Keratinocyte (primary cell): ENCODE data around the gene GAP43. TPM values are rescaled to one million over a fixed set of nuclear protein-coding genes. Genes with fewer than 3 reads are reported as not detected.
A peak's percentile ranks its signal among the peaks of the same experiment; 100 is the strongest.

ENCODE experiments used
- DNase-seq: peaks from one replicate; pipeline ENCODE4 v3.0.0-alpha.2; 2011; ENCODE audit warnings: low read depth, missing footprints, low spot score
- FAIRE-seq: peaks from 2 replicates; lab custom pipeline; 2011; peaks lifted over from hg19 to GRCh38; lab: Jason Lieb, UNC
- H2AFZ ChIP-seq: 2 replicates; pipeline ENCODE4 v1.6.0; 2012; ENCODE audit warnings: low read length, control low read depth, inconsistent platforms; ENCODE audit not compliant: control insufficient read depth
- H3K27ac ChIP-seq: 2 replicates; pipeline ENCODE4 v1.5.1; 2011; ENCODE audit warnings: low read length; ENCODE audit not compliant: control insufficient read depth, insufficient read depth
- H3K27me3 ChIP-seq: 3 replicates; pipeline ENCODE4 v1.6.0; 2011; ENCODE audit warnings: low read length; ENCODE audit not compliant: control insufficient read depth, insufficient read depth; ENCODE audit errors: extremely low read depth
- H3K36me3 ChIP-seq, 2 experiments: 2 replicates in 1 of 2; 3 replicates in 1 of 2; pipeline ENCODE4 v1.5.1; 2011; ENCODE audit warnings: low read length in 2 of 2, mild to moderate bottlenecking in 1 of 2; ENCODE audit not compliant: control insufficient read depth in 2 of 2, insufficient read depth in 2 of 2; ENCODE audit errors: extremely low read depth in 1 of 2
- H3K4me1 ChIP-seq: 3 replicates; pipeline ENCODE4 v1.5.1; 2011; ENCODE audit warnings: low read length; ENCODE audit not compliant: control insufficient read depth, insufficient read depth; ENCODE audit errors: extremely low read depth
- H3K4me2 ChIP-seq: 3 replicates; pipeline ENCODE4 v1.6.0; 2011; ENCODE audit warnings: low read depth, low read length; ENCODE audit not compliant: control insufficient read depth, insufficient read depth; ENCODE audit errors: extremely low read depth
- H3K4me3 ChIP-seq, 3 experiments: fragments of 200-600 bp in 1 of 3; sonication (generic) in 1 of 3; 2 replicates in 2 of 3; 3 replicates in 1 of 3; pipeline ENCODE4 v1.5.1; 2011 to 2016; ENCODE audit warnings: low read length in 3 of 3, mild to moderate bottlenecking in 3 of 3, control low read depth in 2 of 3, inconsistent platforms in 1 of 3, low read depth in 1 of 3, mixed read lengths in 1 of 3, mixed run types in 1 of 3, moderate library complexity in 1 of 3; ENCODE audit not compliant: control insufficient read depth in 2 of 3, insufficient read depth in 2 of 3; ENCODE audit errors: extremely low read depth in 1 of 3
- H3K79me2 ChIP-seq: 2 replicates; pipeline ENCODE4 v1.6.0; 2012; ENCODE audit warnings: low read length; ENCODE audit not compliant: control insufficient read depth, insufficient read depth
- H3K9ac ChIP-seq: 3 replicates; pipeline ENCODE4 v1.6.0; 2011; ENCODE audit warnings: low read length; ENCODE audit not compliant: control insufficient read depth, insufficient read depth; ENCODE audit errors: extremely low read depth
- H3K9me1 ChIP-seq: 3 replicates; pipeline ENCODE4 v1.6.0; 2011; ENCODE audit warnings: low read length; ENCODE audit not compliant: control insufficient read depth, insufficient read depth; ENCODE audit errors: extremely low read depth
- H3K9me3 ChIP-seq: 2 replicates; pipeline ENCODE4 v1.5.1; 2012; ENCODE audit warnings: low read depth, low read length; ENCODE audit not compliant: control insufficient read depth
- H4K20me1 ChIP-seq: 3 replicates; pipeline ENCODE4 v1.6.0; 2011; ENCODE audit warnings: low read length; ENCODE audit not compliant: control insufficient read depth, insufficient read depth; ENCODE audit errors: extremely low read depth
- CTCF ChIP-seq, 3 experiments: IDR thresholded peaks in 1 of 3; conservative IDR thresholded peaks in 1 of 3; optimal IDR thresholded peaks in 1 of 3; 2 replicates in 2 of 3; 3 replicates in 1 of 3; pipeline versions ENCODE3 to v1.5.1; 2011; ENCODE audit warnings: low read length in 3 of 3, mild to moderate bottlenecking in 3 of 3, moderate library complexity in 2 of 3, control low read depth in 1 of 3, inconsistent platforms in 1 of 3; ENCODE audit not compliant: insufficient read depth in 2 of 3; ENCODE audit errors: extremely low read depth in 1 of 3
- EZH2 ChIP-seq: IDR thresholded peaks from one replicate; pipeline ENCODE4 v1.6.1; 2012; ENCODE audit warnings: inconsistent platforms, mild to moderate bottlenecking, low read length, moderate library complexity
- dilution Hi-C: fragments of 300-500 bp; cut with MboI; formaldehyde crosslinking; loops from one replicate; pipeline ENCODE4 v1.7.0; 2020; ENCODE audit warnings: low sequenced_read_pairs; ENCODE audit not compliant: extremely low pct_ligation_motif_present
- polyA plus RNA-seq, 5 experiments: library from polyadenylated mRNA; depleted of rRNA in 3 of 5; stranded (reverse) in 3 of 5; stranded (forward) in 1 of 5; unstranded in 1 of 5; fragments of >200 nt; gene quantifications; 1 replicate in 1 of 5; 2 replicates in 3 of 5; 3 replicates in 1 of 5; pipeline versions ENCODE4 v1.2.1 to v1.2.3, GENCODE V29; 2011 to 2012; ENCODE audit warnings: missing spikeins in 2 of 5, low read depth in 1 of 5, low replicate concordance in 1 of 5

The GAP43 gene
- polyA plus RNA-seq, 1 donor (not counting 4 experiments of a cell fraction or from before 2014, with no cell fraction given), result not detected

GRCh38 chr3:115617591-115617990 lies 5.7 kb upstream of the GAP43 start:
- no peaks in the 10 kb centered on the region for H3K9me3 ChIP-seq
- no peaks in the 10 kb centered on the region for H3K9me1 ChIP-seq
- FAIRE-seq (no peak), DNase-seq (no peak)
- H3K9ac ChIP-seq, result no peak overlapping the region
- TF ChIP-seq EZH2, result no peak
- TF ChIP-seq CTCF (optimal IDR thresholded peaks at IDR 0.05 in 1 of 3, IDR thresholded peaks at IDR 0.05 in 1 of 3, conservative IDR thresholded peaks at IDR 0.05 in 1 of 3; ENCODE audit: extremely low read depth in 1 of 3, insufficient read depth in 2 of 3, low read length in 3 of 3), result no peak
- no peak overlapping the region for H3K4me3 ChIP-seq
- H2AFZ ChIP-seq, result no peak overlapping the region
- no peaks in the 10 kb centered on the region for H3K4me1 ChIP-seq
- H3K27ac ChIP-seq, result no peak overlapping the region
- dilution Hi-C loops, result no loop called here
- no peaks in the 10 kb centered on the region for H3K36me3 ChIP-seq
- H3K79me2 ChIP-seq, result no peaks in the 10 kb centered on the region
- no peak overlapping the region for H3K4me2 ChIP-seq
- no peaks in the 10 kb centered on the region for H4K20me1 ChIP-seq
- no peaks in the 10 kb centered on the region for H3K27me3 ChIP-seq

GRCh38 chr3:115624029-115624741 lies 875 bp downstream of the GAP43 start:
- Histone ChIP-seq H3K4me3 (no peak overlapping the region), H3K36me3 (no peaks in the 10 kb centered on the region), H4K20me1 (no peaks in the 10 kb centered on the region), H3K4me1 (peaks cover 3% of the 10 kb centered on the region), H3K79me2 (no peaks in the 10 kb centered on the region), H3K9ac (no peak overlapping the region), H3K4me2 (no peak overlapping the region), H3K9me3 (no peaks in the 10 kb centered on the region), H3K27ac (no peak overlapping the region), H2AFZ (no peak overlapping the region), H3K27me3 (peaks cover 38% of the 10 kb centered on the region), H3K9me1 (no peaks in the 10 kb centered on the region)
- TF ChIP-seq EZH2 (peak; percentile 28), CTCF (optimal IDR thresholded peaks at IDR 0.05 in 1 of 3, IDR thresholded peaks at IDR 0.05 in 1 of 3, conservative IDR thresholded peaks at IDR 0.05 in 1 of 3; ENCODE audit: extremely low read depth in 1 of 3, insufficient read depth in 2 of 3, low read length in 3 of 3) (no peak)
- DNase-seq (no peak), FAIRE-seq (no peak)
- dilution Hi-C loops, result no loop called here
